H1 (cell line): Measurements from ENCODE around the gene SASH3. TPM values are rescaled to one million over a fixed set of nuclear protein-coding genes. Genes with fewer than 3 reads are reported as not detected.

Experiments used
- CBX8 ChIP-seq: fragments of 300-800, 300-1000 bp; sonication (generic); IDR thresholded peaks from 2 replicates; pipeline ENCODE4 v1.7.1; 2016; ENCODE audit warnings: low read depth, low read length, borderline replicate concordance
- CEBPB ChIP-seq: IDR thresholded peaks from 2 replicates; pipeline ENCODE4 v1.6.1; 2012; ENCODE audit warnings: low read depth, low read length
- HDAC6 ChIP-seq: IDR thresholded peaks from one replicate; pipeline ENCODE4 v1.7.1; 2012; ENCODE audit warnings: low read depth, mild to moderate bottlenecking, inconsistent platforms, low read length, moderate library complexity
- KDM1A ChIP-seq: fragments of 200-600, 300-600 bp; sonication (generic); IDR thresholded peaks from 2 replicates; pipeline ENCODE4 v1.7.1; 2016; ENCODE audit warnings: mild to moderate bottlenecking, low read length, borderline replicate concordance
- NANOG ChIP-seq: IDR thresholded peaks from 2 replicates; pipeline ENCODE4 v1.6.1; 2011; ENCODE audit warnings: low read length, low read depth, mild to moderate bottlenecking, inconsistent platforms; ENCODE audit not compliant: insufficient read depth, poor library complexity, severe bottlenecking
- RAD21 ChIP-seq, 2 experiments: IDR thresholded peaks in 1 of 2; conservative IDR thresholded peaks in 1 of 2; 2 replicates each; pipeline ENCODE4 v1.6.1; 2011; ENCODE audit warnings: low read depth in 2 of 2, low read length in 2 of 2, improper control_type of control experiment in 1 of 2, inconsistent platforms in 1 of 2, mild to moderate bottlenecking in 1 of 2, moderate library complexity in 1 of 2
- SIN3A ChIP-seq, 2 experiments: IDR thresholded peaks in 1 of 2; conservative IDR thresholded peaks in 1 of 2; 2 replicates each; pipeline ENCODE4 v1.6.1; 2011 to 2012; ENCODE audit warnings: low read length in 2 of 2, improper control_type of control experiment in 1 of 2, low read depth in 1 of 2, mild to moderate bottlenecking in 1 of 2
- SIRT6 ChIP-seq: IDR thresholded peaks from one replicate; pipeline ENCODE4 v1.7.1; 2012; ENCODE audit warnings: low read length, inconsistent platforms
- polyA plus RNA-seq, 7 experiments: library from polyadenylated mRNA; depleted of rRNA in 3 of 7; stranded (reverse) in 5 of 7; unstranded in 2 of 7; fragments of >200 nt in 5 of 7; fragments of 200-250 nt in 2 of 7; gene quantifications; 1 replicate in 5 of 7; 2 replicates in 1 of 7; 4 replicates in 1 of 7; pipeline versions ENCODE4 v1.2.1 to v1.2.3, GENCODE V29; 2011 to 2013; ENCODE audit warnings: missing spikeins in 2 of 7, mixed read lengths in 2 of 7
- total RNA-seq: library from RNA; stranded (reverse); fragmentation: NEBNext Ultra II Directional; extraction: Animal tissue kit (Norgen Biotek cat#: 25700); gene quantifications from 2 replicates; pipeline ENCODE4 v1.2.1, GENCODE V29; 2021

Gene SASH3
- total and polyA plus RNA-seq, 2 of the 8 experiments (the other 6 are each of a cell fraction or from before 2014, with no cell fraction given): not detected

DNA sequence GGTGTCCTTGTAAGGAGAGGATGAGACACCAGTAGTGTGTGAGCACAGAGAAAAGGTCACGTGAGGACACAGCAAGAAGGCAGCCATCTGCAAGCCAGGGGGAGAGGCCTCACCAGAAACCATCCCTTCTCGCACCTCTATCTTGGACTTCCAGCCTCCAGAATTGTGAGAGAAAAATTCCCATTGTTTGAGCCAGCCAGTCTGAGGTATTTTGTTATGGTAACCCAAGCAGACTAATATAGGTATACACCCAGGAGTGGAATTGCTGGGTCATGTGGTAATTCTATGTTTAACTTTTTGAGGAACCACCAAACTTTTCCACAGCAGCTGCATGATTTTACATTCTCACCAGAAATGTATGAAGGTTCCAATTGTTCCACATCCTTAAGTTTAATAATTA lies 38.4 kb downstream of the SASH3 start (continued):
- no peak for TF ChIP-seq KDM1A
- no peak for TF ChIP-seq RAD21 (IDR thresholded peaks at IDR 0.05 in 1 of 2, conservative IDR thresholded peaks at IDR 0.05 in 1 of 2; ENCODE audit: low read depth in 2 of 2, low read length in 2 of 2)
- no peak for TF ChIP-seq CEBPB
- TF ChIP-seq NANOG: no peak
- no peak for TF ChIP-seq CBX8
- TF ChIP-seq SIRT6: no peak
- no peak for TF ChIP-seq HDAC6
- no peak for TF ChIP-seq SIN3A (conservative IDR thresholded peaks at IDR 0.05 in 1 of 2, IDR thresholded peaks at IDR 0.05 in 1 of 2; ENCODE audit: low read depth in 1 of 2, low read length in 2 of 2)
